AG09319 (cell line): ENCODE measurements around the gene GCNT1.

Experiments
- DNase-seq: peaks from one replicate; pipeline ENCODE4 v3.0.0-alpha.2; 2010; ENCODE audit warnings: low read depth; ENCODE audit errors: extremely low read depth
- TF ChIP-seq, protein P1 (sequence below): IDR thresholded peaks from 2 replicates; pipeline ENCODE4 v1.5.1; 2011; ENCODE audit warnings: low read depth, mild to moderate bottlenecking, inconsistent platforms, low read length, moderate library complexity

GCNT1 gene

DNA sequence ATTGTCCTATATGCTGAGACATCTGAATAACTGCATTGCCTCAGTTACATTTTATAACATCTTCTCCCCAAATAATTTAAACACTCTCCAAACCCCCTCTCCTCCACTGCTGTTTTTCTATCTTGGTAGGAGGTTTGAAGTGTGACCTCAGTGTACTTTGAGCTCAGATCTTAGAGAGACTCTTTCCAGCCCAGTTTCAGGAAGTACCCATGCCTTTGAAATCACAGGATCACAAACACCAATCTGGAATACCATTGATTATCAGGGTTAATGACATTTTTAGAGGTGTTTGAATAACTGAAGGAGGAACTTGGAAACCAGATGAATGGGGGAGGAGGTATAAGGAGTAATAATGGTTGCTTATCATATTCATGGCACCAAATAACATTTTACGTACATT is 93.2 kb downstream of the GCNT1 start:
- TF ChIP-seq, protein P1, sequence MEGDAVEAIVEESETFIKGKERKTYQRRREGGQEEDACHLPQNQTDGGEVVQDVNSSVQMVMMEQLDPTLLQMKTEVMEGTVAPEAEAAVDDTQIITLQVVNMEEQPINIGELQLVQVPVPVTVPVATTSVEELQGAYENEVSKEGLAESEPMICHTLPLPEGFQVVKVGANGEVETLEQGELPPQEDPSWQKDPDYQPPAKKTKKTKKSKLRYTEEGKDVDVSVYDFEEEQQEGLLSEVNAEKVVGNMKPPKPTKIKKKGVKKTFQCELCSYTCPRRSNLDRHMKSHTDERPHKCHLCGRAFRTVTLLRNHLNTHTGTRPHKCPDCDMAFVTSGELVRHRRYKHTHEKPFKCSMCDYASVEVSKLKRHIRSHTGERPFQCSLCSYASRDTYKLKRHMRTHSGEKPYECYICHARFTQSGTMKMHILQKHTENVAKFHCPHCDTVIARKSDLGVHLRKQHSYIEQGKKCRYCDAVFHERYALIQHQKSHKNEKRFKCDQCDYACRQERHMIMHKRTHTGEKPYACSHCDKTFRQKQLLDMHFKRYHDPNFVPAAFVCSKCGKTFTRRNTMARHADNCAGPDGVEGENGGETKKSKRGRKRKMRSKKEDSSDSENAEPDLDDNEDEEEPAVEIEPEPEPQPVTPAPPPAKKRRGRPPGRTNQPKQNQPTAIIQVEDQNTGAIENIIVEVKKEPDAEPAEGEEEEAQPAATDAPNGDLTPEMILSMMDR = no peak
- no peak for DNase-seq

DNA sequence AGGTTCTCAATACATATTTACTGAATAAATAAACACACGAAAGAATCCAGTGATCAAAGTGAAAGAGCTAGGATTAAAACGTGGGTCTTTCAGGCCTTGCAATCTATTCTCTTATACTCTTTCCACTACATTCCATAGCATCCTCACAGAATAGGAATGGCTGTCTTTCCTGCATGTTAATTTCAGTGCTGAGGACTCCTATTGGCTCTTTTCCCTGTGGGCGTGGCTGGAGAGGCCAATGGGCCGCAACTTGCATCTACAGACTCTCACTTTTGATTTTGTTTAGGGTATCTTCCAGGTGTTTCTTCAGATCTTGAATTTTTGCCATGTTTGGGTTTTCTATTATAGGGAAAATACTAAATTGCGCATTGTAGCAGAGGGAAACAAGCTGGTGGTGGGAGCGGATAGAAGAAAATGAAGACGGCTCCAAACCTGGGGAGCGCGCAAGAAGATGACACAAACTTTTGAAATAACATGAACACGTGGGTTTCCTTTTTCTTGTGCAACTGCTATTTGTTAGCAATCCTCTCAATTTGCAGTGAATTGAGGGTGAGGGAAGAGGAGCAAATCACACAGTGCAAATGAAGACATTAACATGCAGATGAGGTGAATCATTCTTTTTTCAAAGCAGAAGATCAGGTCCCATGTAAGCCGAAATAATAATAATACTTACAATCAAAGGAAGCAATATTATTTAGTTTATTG is 93.9 kb downstream of the GCNT1 start:
- TF ChIP-seq, protein P1 = no peak
- DNase-seq = no peak

DNA sequence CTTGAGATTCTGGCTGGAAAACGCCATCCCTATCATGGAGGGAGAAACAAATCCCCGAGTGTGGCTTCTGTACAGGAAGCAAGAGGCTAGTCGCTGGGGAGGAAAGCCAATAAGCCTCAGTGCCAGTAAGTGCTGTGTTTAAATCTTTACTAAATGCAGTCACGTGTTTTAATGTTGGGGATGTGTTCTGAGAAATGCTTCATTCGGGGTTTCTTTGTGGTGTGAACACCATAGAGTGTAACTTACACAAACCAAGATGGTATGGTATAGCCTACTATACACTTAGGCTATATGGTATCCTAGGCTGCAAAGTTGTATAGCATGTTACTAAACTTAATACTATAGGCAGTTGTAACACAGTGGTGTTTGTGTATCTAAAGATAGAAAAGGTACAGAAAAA is 94.7 kb downstream of the GCNT1 start:
- TF ChIP-seq, protein P1 = no peak
- no peak for DNase-seq
